Liver (tissue), 9 donors: ENCODE results near the gene CRHR2. TPM values are rescaled to one million over a fixed set of nuclear protein-coding genes. Genes with fewer than 3 reads are reported as not detected.

ENCODE experiments used
- DNase-seq: peaks from one replicate; pipeline ENCODE4 v3.0.0-alpha.2; 2017; ENCODE audit warnings: low spot score
- H3K27ac ChIP-seq, 2 donors: one replicate each; pipeline ENCODE4 v1.7.0; 2013; ENCODE audit warnings: inconsistent platforms in 2 of 2, low read length in 2 of 2, control low read depth in 1 of 2, low read depth in 1 of 2, mild to moderate bottlenecking in 1 of 2
- H3K27me3 ChIP-seq, 4 donors: one replicate each; pipeline versions ENCODE4 v1.6.1 to v1.7.0; 2013; ENCODE audit warnings: low read length in 3 of 4, inconsistent platforms in 1 of 4, mild to moderate bottlenecking in 1 of 4, moderate library complexity in 1 of 4; ENCODE audit not compliant: control insufficient read depth in 4 of 4, insufficient read depth in 4 of 4
- H3K36me3 ChIP-seq, 4 donors: one replicate each; pipeline versions ENCODE4 v1.6.1 to v1.7.0; 2013; ENCODE audit warnings: low read length in 3 of 4, mild to moderate bottlenecking in 3 of 4, low read depth in 1 of 4, moderate library complexity in 1 of 4; ENCODE audit not compliant: control insufficient read depth in 4 of 4, insufficient read depth in 3 of 4
- H3K4me1 ChIP-seq, 4 donors: one replicate each; pipeline versions ENCODE4 v1.6.1 to v1.7.0; 2013; ENCODE audit warnings: low read length in 3 of 4, mild to moderate bottlenecking in 3 of 4, moderate library complexity in 1 of 4; ENCODE audit not compliant: control insufficient read depth in 4 of 4, insufficient read depth in 4 of 4
- H3K4me3 ChIP-seq, 3 donors: one replicate each; pipeline versions ENCODE4 v1.6.1 to v1.7.0; 2013; ENCODE audit warnings: low read length in 3 of 3, control low read depth in 1 of 3, low read depth in 1 of 3, mild to moderate bottlenecking in 1 of 3
- H3K9ac ChIP-seq, 2 donors: one replicate each; pipeline ENCODE4 v1.7.0; 2013; ENCODE audit warnings: low read length in 2 of 2, mild to moderate bottlenecking in 2 of 2, moderate library complexity in 2 of 2, control low read depth in 1 of 2, low read depth in 1 of 2
- H3K9me3 ChIP-seq, 4 donors: one replicate each; pipeline versions ENCODE4 v1.6.1 to v1.7.0; 2013; ENCODE audit warnings: low read length in 3 of 4; ENCODE audit not compliant: control insufficient read depth in 4 of 4
- FOXA1 ChIP-seq: IDR thresholded peaks from 2 replicates; pipeline ENCODE4 v1.6.1; 2016; ENCODE audit warnings: antibody characterized with exemption
- FOXA2 ChIP-seq: IDR thresholded peaks from 2 replicates; pipeline ENCODE4 v1.6.1; 2016; ENCODE audit warnings: antibody characterized with exemption
- GABPA ChIP-seq, 2 donors: IDR thresholded peaks in 1 of 2; conservative IDR thresholded peaks in 1 of 2; 2 replicates each; pipeline ENCODE4 v1.6.1; 2016; ENCODE audit warnings: antibody characterized with exemption in 2 of 2, mild to moderate bottlenecking in 1 of 2, moderate library complexity in 1 of 2
- HNF4A ChIP-seq, 2 donors: conservative IDR thresholded peaks; 2 replicates each; pipeline ENCODE4 v1.6.1; 2016; ENCODE audit warnings: antibody characterized with exemption in 2 of 2, mild to moderate bottlenecking in 2 of 2
- HNF4G ChIP-seq: IDR thresholded peaks from 2 replicates; pipeline ENCODE4 v1.6.1; 2016; ENCODE audit warnings: antibody characterized with exemption
- JUND ChIP-seq, 2 donors: IDR thresholded peaks; 2 replicates each; pipeline ENCODE4 v1.6.1; 2016; ENCODE audit warnings: antibody characterized with exemption in 2 of 2
- NR2F2 ChIP-seq: IDR thresholded peaks from 2 replicates; pipeline ENCODE4 v1.6.1; 2016; ENCODE audit warnings: antibody characterized with exemption
- RAD21 ChIP-seq, 2 donors: IDR thresholded peaks; 2 replicates each; pipeline ENCODE4 v1.6.1; 2016; ENCODE audit warnings: antibody characterized with exemption in 2 of 2, mild to moderate bottlenecking in 2 of 2
- RXRA ChIP-seq, 2 donors: IDR thresholded peaks; 2 replicates each; pipeline ENCODE4 v1.6.1; 2017 to 2018; ENCODE audit warnings: antibody characterized with exemption in 2 of 2, mild to moderate bottlenecking in 1 of 2
- SP1 ChIP-seq: IDR thresholded peaks from 2 replicates; pipeline ENCODE4 v1.6.1; 2018; ENCODE audit warnings: antibody characterized with exemption, mild to moderate bottlenecking
- TAF1 ChIP-seq: conservative IDR thresholded peaks from 2 replicates; pipeline ENCODE4 v1.6.1; 2016; ENCODE audit warnings: antibody characterized with exemption, mild to moderate bottlenecking
- YY1 ChIP-seq: IDR thresholded peaks from 2 replicates; pipeline ENCODE4 v1.6.1; 2016; ENCODE audit warnings: antibody characterized with exemption, mild to moderate bottlenecking
- WGBS: extraction: QIAGEN DNeasy Blood & Tissue Kit; methylation state at CpG from one replicate; pipeline ENCODE4 v1.1.7; 2013; 5-methylcytosine and 5-hydroxymethylcytosine counted together
- polyA plus RNA-seq, 2 donors: library from polyadenylated mRNA; stranded (reverse) in 1 of 2; unstranded in 1 of 2; fragments of 200-250 nt in 1 of 2; fragments of >200 nt in 1 of 2; fragmentation: Nextera tagmentation in 1 of 2; extraction: Ambion mirVana in 1 of 2; gene quantifications; one replicate each; pipeline versions ENCODE4 v1.2.1 to v1.2.3, GENCODE V29; 2013 to 2015
- total RNA-seq, 2 donors: library from RNA; depleted of rRNA; stranded (reverse); fragments of >200 nt; gene quantifications; one replicate each; pipeline ENCODE4 v1.2.3, GENCODE V29; 2014
- TF ChIP-seq, protein P1 (sequence below): fragments of 150-350 bp; IDR thresholded peaks from 2 replicates; pipeline ENCODE4 v1.5.1; 2017; ENCODE audit warnings: improper control_type of control experiment, low read depth, low read length; ENCODE audit not compliant: missing input control
- TF ChIP-seq, protein P2 (sequence below): IDR thresholded peaks from 2 replicates; pipeline ENCODE4 v1.6.1; 2016; ENCODE audit warnings: antibody characterized with exemption
- TF ChIP-seq, protein P3 (sequence below): IDR thresholded peaks from 2 replicates; pipeline ENCODE4 v1.6.1; 2016; ENCODE audit warnings: antibody characterized with exemption
- TF ChIP-seq, protein P4 (sequence below): IDR thresholded peaks from 2 replicates; pipeline ENCODE4 v1.6.1; 2016; ENCODE audit warnings: antibody characterized with exemption, mild to moderate bottlenecking
- TF ChIP-seq, protein P5 (sequence below): IDR thresholded peaks from 2 replicates; pipeline ENCODE4 v1.6.1; 2016; ENCODE audit warnings: antibody characterized with exemption
- donor health status: healthy.
- donor health status: healthy.
- donor health status: healthy.
- donor health status: healthy.
- donor health status: healthy.

The CRHR2 gene
- total and polyA plus RNA-seq, 4 donors = not detected

DNA sequence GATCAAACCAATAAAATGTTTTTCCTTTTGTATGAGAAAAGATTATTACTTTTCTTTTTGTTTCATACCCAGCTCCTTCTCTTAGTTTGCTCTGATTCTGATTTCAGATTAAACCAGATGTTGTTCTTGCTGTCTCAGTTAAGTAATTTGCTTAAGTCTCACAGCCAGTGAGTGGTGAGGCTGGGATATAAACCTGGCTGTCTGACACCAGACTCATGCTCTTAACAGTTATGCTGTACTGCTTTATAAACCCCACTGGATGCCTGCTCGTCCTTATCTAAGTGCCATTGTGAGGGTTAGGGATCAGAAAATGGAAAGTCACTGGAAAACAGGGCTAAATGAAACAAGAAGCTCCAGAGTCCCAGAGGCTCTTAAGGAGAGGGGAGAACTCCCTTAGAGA is 63.3 kb downstream of the CRHR2 start:
- Histone ChIP-seq H3K9me3 (no peaks in the 10 kb centered on the region), H3K27me3 (no peaks in the 10 kb centered on the region), H3K4me1 (no peaks in the 10 kb centered on the region), H3K4me3 (no peak overlapping the region), H3K36me3 (peaks cover 11 to 66% (median 36%) of the 10 kb centered on the region in 4 donors), H3K27ac (no peak overlapping the region), H3K9ac (no peak overlapping the region)
- no peak for DNase-seq
- TF ChIP-seq HNF4G (no peak), JUND (IDR thresholded peaks at IDR 0.05) (no peak), RAD21 (IDR thresholded peaks at IDR 0.05) (no peak), HNF4A (conservative IDR thresholded peaks at IDR 0.05) (no peak)
- TF ChIP-seq, protein P1, sequence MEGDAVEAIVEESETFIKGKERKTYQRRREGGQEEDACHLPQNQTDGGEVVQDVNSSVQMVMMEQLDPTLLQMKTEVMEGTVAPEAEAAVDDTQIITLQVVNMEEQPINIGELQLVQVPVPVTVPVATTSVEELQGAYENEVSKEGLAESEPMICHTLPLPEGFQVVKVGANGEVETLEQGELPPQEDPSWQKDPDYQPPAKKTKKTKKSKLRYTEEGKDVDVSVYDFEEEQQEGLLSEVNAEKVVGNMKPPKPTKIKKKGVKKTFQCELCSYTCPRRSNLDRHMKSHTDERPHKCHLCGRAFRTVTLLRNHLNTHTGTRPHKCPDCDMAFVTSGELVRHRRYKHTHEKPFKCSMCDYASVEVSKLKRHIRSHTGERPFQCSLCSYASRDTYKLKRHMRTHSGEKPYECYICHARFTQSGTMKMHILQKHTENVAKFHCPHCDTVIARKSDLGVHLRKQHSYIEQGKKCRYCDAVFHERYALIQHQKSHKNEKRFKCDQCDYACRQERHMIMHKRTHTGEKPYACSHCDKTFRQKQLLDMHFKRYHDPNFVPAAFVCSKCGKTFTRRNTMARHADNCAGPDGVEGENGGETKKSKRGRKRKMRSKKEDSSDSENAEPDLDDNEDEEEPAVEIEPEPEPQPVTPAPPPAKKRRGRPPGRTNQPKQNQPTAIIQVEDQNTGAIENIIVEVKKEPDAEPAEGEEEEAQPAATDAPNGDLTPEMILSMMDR = no peak
- WGBS = 90% methylated on average over 1 of the region's 1 CpG

DNA sequence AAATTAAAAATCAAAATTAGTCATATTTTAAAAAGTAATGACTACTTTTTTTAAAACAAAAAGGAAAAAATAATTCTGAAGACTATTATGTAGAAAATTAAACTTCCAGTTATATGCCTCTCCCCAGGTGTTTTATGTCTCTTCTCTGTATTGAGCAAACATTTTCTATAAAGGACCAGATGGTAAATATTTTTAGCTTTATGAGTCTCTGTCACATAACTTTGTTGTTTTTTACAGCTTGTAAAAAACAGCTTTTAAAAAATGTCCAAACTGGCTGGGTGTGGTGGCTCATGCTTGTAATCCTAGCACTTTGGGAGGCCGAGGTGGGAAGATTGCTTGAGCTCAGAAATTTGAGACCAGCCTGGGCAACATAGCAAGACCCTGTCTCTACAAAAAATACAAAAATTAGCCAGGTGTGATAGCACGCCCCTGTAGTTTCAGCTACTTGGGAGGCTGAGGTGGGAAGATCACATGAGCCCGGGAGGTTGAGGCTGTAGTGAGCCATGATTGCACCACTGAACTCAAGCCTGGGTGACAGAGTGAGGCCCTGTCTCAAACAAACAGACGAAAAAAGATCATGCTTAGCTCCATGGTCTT is 64.1 kb downstream of the CRHR2 start:
- DNase-seq = no peak
- no peaks in the 10 kb centered on the region for H3K27me3 ChIP-seq
- 93% methylated on average over 4 of the region's 4 CpGs for WGBS
- no peak overlapping the region for H3K4me3 ChIP-seq
- H3K36me3 ChIP-seq = peaks cover 11 to 67% (median 35%) of the 10 kb centered on the region in 4 donors
- H3K9ac ChIP-seq = no peak overlapping the region
- no peak overlapping the region for H3K27ac ChIP-seq
- TF ChIP-seq, protein P2, sequence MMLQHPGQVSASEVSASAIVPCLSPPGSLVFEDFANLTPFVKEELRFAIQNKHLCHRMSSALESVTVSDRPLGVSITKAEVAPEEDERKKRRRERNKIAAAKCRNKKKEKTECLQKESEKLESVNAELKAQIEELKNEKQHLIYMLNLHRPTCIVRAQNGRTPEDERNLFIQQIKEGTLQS = no peak
- TF ChIP-seq GABPA (IDR thresholded peaks at IDR 0.05 in 1 of 2, conservative IDR thresholded peaks at IDR 0.05 in 1 of 2) (no peak), SP1 (no peak), FOXA2 (no peak), RXRA (IDR thresholded peaks at IDR 0.05) (no peak), NR2F2 (no peak), YY1 (no peak), JUND (IDR thresholded peaks at IDR 0.05) (no peak), RAD21 (IDR thresholded peaks at IDR 0.05) (no peak), TAF1 (no peak), HNF4A (conservative IDR thresholded peaks at IDR 0.05) (no peak), HNF4G (no peak), FOXA1 (no peak)
- TF ChIP-seq, protein P3, sequence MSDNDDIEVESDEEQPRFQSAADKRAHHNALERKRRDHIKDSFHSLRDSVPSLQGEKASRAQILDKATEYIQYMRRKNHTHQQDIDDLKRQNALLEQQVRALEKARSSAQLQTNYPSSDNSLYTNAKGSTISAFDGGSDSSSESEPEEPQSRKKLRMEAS = no peak
- TF ChIP-seq, protein P4, sequence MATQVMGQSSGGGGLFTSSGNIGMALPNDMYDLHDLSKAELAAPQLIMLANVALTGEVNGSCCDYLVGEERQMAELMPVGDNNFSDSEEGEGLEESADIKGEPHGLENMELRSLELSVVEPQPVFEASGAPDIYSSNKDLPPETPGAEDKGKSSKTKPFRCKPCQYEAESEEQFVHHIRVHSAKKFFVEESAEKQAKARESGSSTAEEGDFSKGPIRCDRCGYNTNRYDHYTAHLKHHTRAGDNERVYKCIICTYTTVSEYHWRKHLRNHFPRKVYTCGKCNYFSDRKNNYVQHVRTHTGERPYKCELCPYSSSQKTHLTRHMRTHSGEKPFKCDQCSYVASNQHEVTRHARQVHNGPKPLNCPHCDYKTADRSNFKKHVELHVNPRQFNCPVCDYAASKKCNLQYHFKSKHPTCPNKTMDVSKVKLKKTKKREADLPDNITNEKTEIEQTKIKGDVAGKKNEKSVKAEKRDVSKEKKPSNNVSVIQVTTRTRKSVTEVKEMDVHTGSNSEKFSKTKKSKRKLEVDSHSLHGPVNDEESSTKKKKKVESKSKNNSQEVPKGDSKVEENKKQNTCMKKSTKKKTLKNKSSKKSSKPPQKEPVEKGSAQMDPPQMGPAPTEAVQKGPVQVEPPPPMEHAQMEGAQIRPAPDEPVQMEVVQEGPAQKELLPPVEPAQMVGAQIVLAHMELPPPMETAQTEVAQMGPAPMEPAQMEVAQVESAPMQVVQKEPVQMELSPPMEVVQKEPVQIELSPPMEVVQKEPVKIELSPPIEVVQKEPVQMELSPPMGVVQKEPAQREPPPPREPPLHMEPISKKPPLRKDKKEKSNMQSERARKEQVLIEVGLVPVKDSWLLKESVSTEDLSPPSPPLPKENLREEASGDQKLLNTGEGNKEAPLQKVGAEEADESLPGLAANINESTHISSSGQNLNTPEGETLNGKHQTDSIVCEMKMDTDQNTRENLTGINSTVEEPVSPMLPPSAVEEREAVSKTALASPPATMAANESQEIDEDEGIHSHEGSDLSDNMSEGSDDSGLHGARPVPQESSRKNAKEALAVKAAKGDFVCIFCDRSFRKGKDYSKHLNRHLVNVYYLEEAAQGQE = no peak
- TF ChIP-seq, protein P5, sequence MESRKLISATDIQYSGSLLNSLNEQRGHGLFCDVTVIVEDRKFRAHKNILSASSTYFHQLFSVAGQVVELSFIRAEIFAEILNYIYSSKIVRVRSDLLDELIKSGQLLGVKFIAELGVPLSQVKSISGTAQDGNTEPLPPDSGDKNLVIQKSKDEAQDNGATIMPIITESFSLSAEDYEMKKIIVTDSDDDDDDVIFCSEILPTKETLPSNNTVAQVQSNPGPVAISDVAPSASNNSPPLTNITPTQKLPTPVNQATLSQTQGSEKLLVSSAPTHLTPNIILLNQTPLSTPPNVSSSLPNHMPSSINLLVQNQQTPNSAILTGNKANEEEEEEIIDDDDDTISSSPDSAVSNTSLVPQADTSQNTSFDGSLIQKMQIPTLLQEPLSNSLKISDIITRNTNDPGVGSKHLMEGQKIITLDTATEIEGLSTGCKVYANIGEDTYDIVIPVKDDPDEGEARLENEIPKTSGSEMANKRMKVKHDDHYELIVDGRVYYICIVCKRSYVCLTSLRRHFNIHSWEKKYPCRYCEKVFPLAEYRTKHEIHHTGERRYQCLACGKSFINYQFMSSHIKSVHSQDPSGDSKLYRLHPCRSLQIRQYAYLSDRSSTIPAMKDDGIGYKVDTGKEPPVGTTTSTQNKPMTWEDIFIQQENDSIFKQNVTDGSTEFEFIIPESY = no peak
- TF ChIP-seq, protein P1 = no peak
- H3K9me3 ChIP-seq = no peaks in the 10 kb centered on the region
- no peaks in the 10 kb centered on the region for H3K4me1 ChIP-seq
